Stimulated activated CD8-positive, alpha-beta memory T cell treated with anti-CD3 and anti-CD28 coated beads, Interleukin-2, amount 100 ng/mL, for 48 hours (primary cell): ENCODE results near the gene PRSS48.
A peak's percentile ranks its signal among the peaks of the same experiment; 100 is the strongest.
"Not testable (repeated sequence)": the region's sequence is repeated elsewhere in the genome, so short reads cannot be mapped to it uniquely, and the experiment has no call there.

Experiments
- DNase-seq, 2 donors: peaks; one replicate each; pipeline ENCODE4 v3.0.0-alpha.2; 2020; ENCODE audit warnings: low read depth in 2 of 2

The PRSS48 gene

GRCh38 chr4:151316645-151317044, 39.7 kb downstream of the PRSS48 start:
- DNase-seq = no peak

DNA sequence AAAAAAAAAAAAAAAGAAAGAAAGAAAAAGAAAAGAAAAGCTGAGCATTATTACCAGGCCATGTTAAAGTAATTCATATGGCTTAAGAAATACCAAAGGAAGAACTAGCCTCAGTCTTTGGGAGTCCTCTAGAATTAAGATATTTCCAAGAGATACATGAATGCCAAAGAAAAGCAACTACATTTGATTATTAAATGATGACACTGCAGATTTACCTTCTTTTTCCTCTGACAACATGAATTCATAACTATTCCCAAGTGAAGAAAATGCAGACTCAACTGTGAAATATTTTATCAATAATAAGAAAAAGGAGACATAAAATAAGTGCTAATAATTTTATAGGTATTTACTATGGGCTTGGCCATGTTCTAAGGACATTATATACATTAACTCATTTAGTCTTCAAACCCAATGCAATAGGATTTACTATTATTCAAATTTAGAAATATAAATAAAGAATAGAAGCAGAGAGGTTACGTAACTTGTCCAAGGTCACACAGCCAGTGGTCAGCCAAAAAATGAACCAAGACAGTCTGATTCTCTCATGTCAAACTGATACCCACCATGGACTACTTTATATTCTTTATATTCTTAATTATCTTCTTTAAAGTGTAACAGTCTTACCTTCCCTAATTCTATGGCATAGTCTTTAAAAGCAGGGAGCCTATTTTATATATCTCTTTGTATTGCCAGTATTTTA, 41.5 kb downstream of the PRSS48 start:
- DNase-seq = no peak

- no peak for DNase-seq
Measured at GRCh38 chr4:151319490-151319889, 42.5 kb downstream of the PRSS48 start.

GRCh38 chr4:151321586-151321985, 44.6 kb downstream of the PRSS48 start:
- no peak for DNase-seq

- not testable (repeated sequence) for DNase-seq
Measured at GRCh38 chr4:151322161-151322560, 45.2 kb downstream of the PRSS48 start.

GRCh38 chr4:151322570-151322969, 45.6 kb downstream of the PRSS48 start:
- DNase-seq = no peak

GRCh38 chr4:151323667-151324066, 46.7 kb downstream of the PRSS48 start:
- DNase-seq = no peak

- DNase-seq = no peak
Measured at GRCh38 chr4:151324124-151324751, 47.3 kb downstream of the PRSS48 start.

- DNase-seq = peak; percentile 0 to 6
Measured at GRCh38 chr4:151324752-151325110, 47.8 kb downstream of the PRSS48 start.

- DNase-seq = no peak
Measured at GRCh38 chr4:151325111-151325948, 48.4 kb downstream of the PRSS48 start, which contains the start of gene SH3D19. Gene SH3D19, minus strand, starts transcription at chr4:151325605. Its CDS starts 253 bp downstream, at chr4:151325352.

- DNase-seq = no peak
Measured at GRCh38 chr4:151325949-151326246, 48.9 kb downstream of the PRSS48 start.

DNA sequence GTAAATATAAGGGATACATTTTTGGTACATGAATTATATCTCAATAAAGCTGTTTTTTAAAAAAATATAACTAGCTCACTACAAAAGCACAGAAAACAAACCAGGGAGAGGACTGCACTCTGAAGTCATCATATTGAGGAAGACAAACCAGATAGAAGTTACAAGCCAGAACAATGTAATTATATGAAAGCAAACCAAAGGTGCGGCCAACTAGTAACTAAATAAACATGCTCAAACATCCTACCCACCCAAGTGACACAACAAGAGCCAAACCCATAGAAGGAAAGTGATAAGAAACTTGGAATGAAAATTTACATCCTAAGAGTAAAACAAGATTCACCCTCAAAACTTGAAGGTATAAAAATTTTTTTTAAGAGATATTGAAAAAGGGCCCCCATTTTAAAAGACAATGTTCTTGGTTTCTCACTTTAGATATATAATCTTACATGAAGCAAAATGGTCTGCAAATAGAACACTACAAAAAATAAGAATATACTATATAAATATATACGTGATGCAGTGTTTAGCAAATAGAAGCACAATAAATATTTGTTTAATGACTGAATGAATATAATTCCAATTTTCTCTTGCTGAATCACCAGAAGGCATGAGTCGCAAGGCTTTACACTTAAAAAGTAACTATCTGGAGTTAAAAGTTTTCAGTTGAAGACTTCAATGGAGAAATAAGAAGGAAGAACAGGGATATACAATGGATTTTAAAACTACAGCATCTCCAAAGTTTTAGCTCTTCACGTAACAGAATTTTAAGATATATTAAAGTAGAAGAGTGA, 52.5 kb downstream of the PRSS48 start:
- DNase-seq = no peak

DNA sequence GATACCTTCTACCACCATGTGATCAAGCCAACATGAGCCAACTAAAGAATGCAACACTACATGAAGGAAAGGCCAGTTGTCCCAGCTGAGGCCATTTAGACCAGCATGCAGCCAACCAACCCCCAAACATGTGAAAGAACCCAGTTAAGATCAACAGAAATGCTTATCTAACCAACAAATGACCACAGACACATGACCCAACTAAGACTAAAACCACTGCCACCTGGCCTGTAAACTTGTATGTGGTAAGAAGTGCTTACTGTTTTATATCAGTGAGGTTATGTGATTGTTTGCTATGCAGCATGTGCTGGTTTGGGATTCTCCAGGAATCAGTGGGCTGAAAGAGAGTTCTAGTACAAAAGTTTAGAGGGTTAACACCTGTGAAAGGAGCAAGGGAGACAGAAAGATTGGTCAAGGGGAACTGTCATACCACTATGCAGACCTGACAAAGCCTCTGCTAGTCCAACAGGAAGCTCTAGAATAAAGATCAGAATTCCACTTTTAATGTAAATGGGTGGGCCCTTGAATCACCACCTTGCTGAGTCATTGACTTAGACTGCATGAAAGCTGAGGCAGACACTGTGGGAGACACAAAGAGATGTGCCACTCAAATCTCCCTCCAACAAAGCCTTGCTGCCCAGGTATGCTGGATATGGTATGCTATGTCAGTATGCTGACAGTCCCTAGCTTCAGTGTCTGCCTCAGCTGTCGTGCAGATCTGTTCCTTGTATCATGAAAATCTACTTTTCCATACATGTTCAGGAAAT, 54.5 kb downstream of the PRSS48 start:
- no peak for DNase-seq

- DNase-seq = no peak
Measured at GRCh38 chr4:151339467-151339866, 62.5 kb downstream of the PRSS48 start.

DNA sequence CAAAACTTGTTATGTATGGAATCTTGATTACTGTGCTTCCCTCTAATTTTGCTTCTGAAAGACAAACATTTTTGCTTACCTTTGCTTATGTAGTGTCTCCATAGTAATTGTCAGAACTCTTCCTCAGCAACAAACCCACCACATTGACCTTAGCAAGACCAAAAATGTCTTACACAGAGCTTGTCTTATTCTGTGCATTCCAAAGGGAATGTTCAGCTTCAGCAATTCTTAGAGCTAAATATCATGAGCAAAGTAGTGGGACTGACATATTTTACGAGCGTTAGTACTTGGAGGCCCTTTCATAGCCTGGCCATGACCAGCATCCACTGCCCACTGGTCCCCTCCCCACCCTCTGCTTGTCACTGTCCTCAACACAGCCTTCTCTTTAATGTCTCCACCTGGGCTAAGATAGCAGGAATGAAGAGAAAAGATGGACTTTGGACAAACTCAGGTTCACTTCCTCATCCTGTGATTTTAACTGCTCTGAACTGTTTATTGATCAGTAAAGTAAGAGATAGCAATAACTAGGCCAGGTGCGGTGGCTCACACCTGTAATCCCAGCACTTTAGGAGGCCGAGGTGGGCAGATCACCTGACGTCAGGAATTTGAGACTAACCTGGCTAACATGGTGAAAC, 63.9 kb downstream of the PRSS48 start:
- no peak for DNase-seq
